HepG2 (cell line): ENCODE results near the gene TUBA4B. TPM values are rescaled to one million over a fixed set of nuclear protein-coding genes. Genes with fewer than 3 reads are reported as not detected.

Experiments
- GABPA ChIP-seq, 2 experiments: IDR thresholded peaks; 2 replicates each; pipeline ENCODE4 v1.6.1; 2011 to 2016; ENCODE audit warnings: low read depth in 2 of 2, low read length in 1 of 2, missing biosample characterization in 1 of 2, missing genetic modification characterization in 1 of 2
- ISL2 ChIP-seq: sonication (generic); formaldehyde crosslinking; IDR thresholded peaks from 2 replicates; pipeline ENCODE4 v1.5.0; 2020; ENCODE audit warnings: missing genetic modification reagents
- NR2F6 ChIP-seq, 2 experiments: IDR thresholded peaks; 2 replicates each; pipeline ENCODE4 v1.6.1; 2016; ENCODE audit warnings: antibody characterized with exemption in 1 of 2, mild to moderate bottlenecking in 1 of 2
- NR3C1 ChIP-seq: sonication (generic); formaldehyde crosslinking; IDR thresholded peaks from 2 replicates; pipeline ENCODE4 v1.4.0; 2020; ENCODE audit warnings: missing genetic modification reagents
- POGZ ChIP-seq: sonication (generic); formaldehyde crosslinking; IDR thresholded peaks from 2 replicates; pipeline ENCODE4 v1.4.0; 2020; ENCODE audit warnings: mild to moderate bottlenecking, missing genetic modification reagents
- SMAD3 ChIP-seq: sonication (generic); formaldehyde crosslinking; IDR thresholded peaks from 2 replicates; pipeline ENCODE4 v1.4.0; 2020; ENCODE audit warnings: missing genetic modification reagents
- ZBTB42 ChIP-seq: sonication (generic); formaldehyde crosslinking; IDR thresholded peaks from 2 replicates; pipeline ENCODE4 v1.5.0; 2020; ENCODE audit warnings: mild to moderate bottlenecking, missing genetic modification reagents
- ZNF441 ChIP-seq: sonication (generic); formaldehyde crosslinking; IDR thresholded peaks from 2 replicates; pipeline ENCODE4 v1.7.0; 2021; ENCODE audit warnings: missing genetic modification reagents, borderline replicate concordance
- ZNF780A ChIP-seq: sonication (generic); formaldehyde crosslinking; IDR thresholded peaks from 2 replicates; pipeline ENCODE4 v1.8.0; 2022; ENCODE audit warnings: mild to moderate bottlenecking, missing genetic modification reagents, moderate library complexity
- polyA plus RNA-seq, 8 experiments: library from polyadenylated mRNA; depleted of rRNA in 3 of 8; stranded (reverse) in 7 of 8; unstranded in 1 of 8; fragments of >200 nt; fragmentation: Illumina TruSeq in 4 of 8; extraction: Trizol in 4 of 8; gene quantifications; 2 replicates each; pipeline versions ENCODE4 v1.2.1 to v1.2.3, GENCODE V29; 2011 to 2016; ENCODE audit warnings: low read depth in 4 of 8, missing spikeins in 1 of 8, mixed read lengths in 1 of 8; ENCODE audit not compliant: insufficient read depth in 1 of 8
- total RNA-seq, 5 experiments: library from RNA; depleted of rRNA; stranded (reverse); fragments of >200 nt; fragmentation: Illumina TruSeq; extraction: Trizol; gene quantifications; 2 replicates each; pipeline ENCODE4 v1.2.3, GENCODE V29; 2016; ENCODE audit warnings: low read depth in 1 of 5
- TF ChIP-seq, protein P1 (sequence below): sonication (generic); formaldehyde crosslinking; IDR thresholded peaks from 2 replicates; pipeline ENCODE4 v1.4.0; 2020; ENCODE audit warnings: mild to moderate bottlenecking, missing genetic modification reagents, borderline replicate concordance
- TF ChIP-seq, protein P2 (sequence below): sonication (generic); formaldehyde crosslinking; IDR thresholded peaks from 2 replicates; pipeline ENCODE4 v1.5.1; 2020; ENCODE audit warnings: missing genetic modification reagents, mild to moderate bottlenecking, borderline replicate concordance
- TF ChIP-seq, protein P3 (sequence below): sonication (generic); formaldehyde crosslinking; IDR thresholded peaks from 2 replicates; pipeline ENCODE4 v1.4.0; 2020; ENCODE audit warnings: mild to moderate bottlenecking, missing genetic modification reagents
- TF ChIP-seq, protein P4 (sequence below): sonication (generic); formaldehyde crosslinking; IDR thresholded peaks from 2 replicates; pipeline ENCODE4 v1.4.0; 2020; ENCODE audit warnings: missing genetic modification reagents

Gene TUBA4B
- total and polyA plus RNA-seq, 2 of the 13 experiments (the other 11 are each of a cell fraction or from before 2014, with no cell fraction given), result 0.18 to 0.22 TPM

DNA sequence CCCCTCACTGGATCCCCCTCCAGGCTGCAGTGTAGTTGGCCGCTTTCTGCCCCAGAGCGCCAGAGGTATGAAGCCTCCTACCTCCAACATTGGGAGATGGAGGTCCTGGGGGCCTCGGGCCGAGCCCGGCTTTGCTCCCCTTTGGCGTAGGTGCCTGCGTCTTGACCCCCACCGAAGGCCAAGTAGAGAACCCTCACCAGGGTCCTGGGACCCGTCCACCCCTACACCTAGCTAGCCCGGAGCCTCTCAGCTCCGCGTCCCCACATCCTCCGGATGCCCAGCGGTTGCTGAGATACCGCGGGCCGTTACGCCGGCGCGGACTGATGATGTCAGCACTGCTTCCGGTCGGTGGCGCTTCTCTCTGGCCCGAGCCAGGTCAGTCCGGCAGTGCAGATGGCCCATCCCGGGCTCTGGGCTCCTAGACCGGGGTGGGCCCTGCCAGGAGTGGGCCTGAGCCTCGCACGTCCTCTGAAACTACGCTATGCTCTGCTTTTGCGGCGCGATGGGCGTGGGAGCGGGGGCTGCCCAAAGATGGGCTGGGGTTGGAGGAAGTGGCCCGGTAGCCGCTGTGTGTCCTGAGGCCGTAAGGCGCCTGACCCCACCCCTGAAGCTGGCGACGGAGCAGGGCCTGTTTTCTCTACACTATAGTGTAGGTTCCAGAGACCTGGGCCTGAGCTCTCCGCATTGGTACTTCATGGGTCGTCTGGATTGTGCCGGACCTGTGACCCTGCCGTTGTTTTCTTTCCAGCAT lies 7.7 kb upstream of the TUBA4B start, which contains the start of the genes GLB1L and STK16 (continued):
- TF ChIP-seq, protein P1, sequence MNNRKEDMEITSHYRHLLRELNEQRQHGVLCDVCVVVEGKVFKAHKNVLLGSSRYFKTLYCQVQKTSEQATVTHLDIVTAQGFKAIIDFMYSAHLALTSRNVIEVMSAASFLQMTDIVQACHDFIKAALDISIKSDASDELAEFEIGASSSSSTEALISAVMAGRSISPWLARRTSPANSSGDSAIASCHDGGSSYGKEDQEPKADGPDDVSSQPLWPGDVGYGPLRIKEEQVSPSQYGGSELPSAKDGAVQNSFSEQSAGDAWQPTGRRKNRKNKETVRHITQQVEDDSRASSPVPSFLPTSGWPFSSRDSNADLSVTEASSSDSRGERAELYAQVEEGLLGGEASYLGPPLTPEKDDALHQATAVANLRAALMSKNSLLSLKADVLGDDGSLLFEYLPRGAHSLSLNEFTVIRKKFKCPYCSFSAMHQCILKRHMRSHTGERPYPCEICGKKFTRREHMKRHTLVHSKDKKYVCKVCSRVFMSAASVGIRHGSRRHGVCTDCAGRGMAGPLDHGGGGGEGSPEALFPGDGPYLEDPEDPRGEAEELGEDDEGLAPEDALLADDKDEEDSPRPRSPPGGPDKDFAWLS (CRISPR knock-in tag), result no peak
- TF ChIP-seq NR2F6 (IDR thresholded peaks at IDR 0.05) (peak; percentile 55; the same call in 1 of the 2 replicates), NR2F6 (CRISPR knock-in tag; IDR thresholded peaks at IDR 0.05) (peak; percentile 44; the same call in 1 of the 2 replicates), ZNF780A (CRISPR knock-in tag) (no peak), ZNF441 (CRISPR knock-in tag) (no peak), SMAD3 (CRISPR knock-in tag) (peak; percentile 97), POGZ (peak; percentile 94), ISL2 (CRISPR knock-in tag) (peak; percentile 84), NR3C1 (no peak), ZBTB42 (CRISPR knock-in tag) (no peak; the same call in 1 of the 2 replicates), GABPA (IDR thresholded peaks at IDR 0.05; ENCODE audit: low read depth, low read length) (no peak), GABPA (CRISPR knock-in tag; IDR thresholded peaks at IDR 0.05; ENCODE audit: low read depth) (peak; percentile 99)
- TF ChIP-seq, protein P2, sequence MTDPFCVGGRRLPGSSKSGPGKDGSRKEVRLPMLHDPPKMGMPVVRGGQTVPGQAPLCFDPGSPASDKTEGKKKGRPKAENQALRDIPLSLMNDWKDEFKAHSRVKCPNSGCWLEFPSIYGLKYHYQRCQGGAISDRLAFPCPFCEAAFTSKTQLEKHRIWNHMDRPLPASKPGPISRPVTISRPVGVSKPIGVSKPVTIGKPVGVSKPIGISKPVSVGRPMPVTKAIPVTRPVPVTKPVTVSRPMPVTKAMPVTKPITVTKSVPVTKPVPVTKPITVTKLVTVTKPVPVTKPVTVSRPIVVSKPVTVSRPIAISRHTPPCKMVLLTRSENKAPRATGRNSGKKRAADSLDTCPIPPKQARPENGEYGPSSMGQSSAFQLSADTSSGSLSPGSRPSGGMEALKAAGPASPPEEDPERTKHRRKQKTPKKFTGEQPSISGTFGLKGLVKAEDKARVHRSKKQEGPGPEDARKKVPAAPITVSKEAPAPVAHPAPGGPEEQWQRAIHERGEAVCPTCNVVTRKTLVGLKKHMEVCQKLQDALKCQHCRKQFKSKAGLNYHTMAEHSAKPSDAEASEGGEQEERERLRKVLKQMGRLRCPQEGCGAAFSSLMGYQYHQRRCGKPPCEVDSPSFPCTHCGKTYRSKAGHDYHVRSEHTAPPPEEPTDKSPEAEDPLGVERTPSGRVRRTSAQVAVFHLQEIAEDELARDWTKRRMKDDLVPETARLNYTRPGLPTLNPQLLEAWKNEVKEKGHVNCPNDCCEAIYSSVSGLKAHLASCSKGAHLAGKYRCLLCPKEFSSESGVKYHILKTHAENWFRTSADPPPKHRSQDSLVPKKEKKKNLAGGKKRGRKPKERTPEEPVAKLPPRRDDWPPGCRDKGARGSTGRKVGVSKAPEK, result peak; percentile 91; the same call in 1 of the 2 replicates
- TF ChIP-seq, protein P3, sequence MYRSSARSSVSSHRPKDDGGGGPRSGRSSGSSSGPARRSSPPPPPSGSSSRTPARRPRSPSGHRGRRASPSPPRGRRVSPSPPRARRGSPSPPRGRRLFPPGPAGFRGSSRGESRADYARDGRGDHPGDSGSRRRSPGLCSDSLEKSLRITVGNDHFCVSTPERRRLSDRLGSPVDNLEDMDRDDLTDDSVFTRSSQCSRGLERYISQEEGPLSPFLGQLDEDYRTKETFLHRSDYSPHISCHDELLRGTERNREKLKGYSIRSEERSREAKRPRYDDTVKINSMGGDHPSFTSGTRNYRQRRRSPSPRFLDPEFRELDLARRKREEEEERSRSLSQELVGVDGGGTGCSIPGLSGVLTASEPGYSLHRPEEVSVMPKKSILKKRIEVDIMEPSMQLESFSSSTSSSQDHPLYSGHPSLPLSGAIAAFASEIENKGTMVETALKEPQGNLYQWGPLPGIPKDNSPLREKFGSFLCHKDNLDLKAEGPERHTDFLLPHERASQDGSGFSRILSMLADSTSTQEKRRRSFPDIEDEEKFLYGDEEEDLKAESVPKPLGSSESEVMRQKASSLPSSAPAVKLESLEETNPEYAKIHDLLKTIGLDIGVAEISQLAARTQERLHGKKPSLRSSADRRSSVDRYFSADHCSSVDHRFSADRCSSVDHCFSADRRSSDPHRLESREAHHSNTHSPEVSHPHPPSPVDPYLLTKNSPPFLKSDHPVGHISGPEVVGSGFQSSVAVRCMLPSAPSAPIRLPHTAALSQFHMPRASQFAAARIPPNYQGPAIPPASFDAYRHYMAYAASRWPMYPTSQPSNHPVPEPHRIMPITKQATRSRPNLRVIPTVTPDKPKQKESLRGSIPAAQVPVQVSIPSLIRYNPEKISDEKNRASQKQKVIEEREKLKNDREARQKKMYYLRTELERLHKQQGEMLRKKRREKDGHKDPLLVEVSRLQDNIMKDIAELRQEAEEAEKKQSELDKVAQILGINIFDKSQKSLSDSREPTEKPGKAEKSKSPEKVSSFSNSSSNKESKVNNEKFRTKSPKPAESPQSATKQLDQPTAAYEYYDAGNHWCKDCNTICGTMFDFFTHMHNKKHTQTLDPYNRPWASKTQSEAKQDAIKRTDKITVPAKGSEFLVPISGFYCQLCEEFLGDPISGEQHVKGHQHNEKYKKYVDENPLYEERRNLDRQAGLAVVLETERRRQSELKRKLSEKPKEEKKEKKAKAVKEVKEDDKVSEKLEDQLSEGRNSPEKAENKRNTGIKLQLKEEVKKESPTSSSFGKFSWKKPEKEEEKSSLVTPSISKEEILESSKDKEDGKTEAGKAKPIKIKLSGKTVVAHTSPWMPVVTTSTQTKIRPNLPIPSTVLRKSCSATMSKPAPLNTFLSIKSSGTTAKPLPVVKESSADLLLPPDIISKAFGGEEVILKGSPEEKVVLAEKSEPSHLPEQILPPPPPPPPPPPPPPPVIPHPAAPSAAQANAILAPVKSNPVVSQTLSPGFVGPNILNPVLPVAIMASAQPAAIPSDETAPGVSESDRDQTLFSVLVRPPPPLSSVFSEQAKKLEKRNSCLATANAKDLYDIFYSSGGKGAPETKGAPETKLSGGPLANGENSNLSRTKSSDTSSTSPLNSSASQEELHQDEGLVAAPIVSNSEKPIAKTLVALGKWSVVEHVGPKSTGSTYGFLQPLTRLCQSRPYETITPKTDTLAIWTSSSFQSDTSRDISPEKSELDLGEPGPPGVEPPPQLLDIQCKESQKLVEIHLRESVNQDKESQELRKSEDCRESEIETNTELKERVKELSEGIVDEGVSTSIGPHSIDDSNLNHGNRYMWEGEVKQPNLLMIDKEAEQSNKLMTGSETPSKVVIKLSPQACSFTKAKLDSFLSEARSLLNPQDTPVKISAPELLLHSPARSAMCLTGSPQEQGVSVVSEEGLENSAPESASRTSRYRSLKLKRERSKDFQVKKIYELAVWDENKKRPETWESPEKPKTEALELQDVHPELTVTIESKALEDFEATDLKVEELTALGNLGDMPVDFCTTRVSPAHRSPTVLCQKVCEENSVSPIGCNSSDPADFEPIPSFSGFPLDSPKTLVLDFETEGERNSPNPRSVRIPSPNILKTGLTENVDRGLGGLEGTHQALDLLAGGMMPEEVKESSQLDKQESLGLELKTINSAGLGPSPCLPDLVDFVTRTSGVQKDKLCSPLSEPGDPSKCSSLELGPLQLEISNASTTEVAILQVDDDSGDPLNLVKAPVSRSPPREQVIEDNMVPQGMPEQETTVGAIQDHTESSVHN (CRISPR knock-in tag), result peak; percentile 95
- TF ChIP-seq, protein P4, sequence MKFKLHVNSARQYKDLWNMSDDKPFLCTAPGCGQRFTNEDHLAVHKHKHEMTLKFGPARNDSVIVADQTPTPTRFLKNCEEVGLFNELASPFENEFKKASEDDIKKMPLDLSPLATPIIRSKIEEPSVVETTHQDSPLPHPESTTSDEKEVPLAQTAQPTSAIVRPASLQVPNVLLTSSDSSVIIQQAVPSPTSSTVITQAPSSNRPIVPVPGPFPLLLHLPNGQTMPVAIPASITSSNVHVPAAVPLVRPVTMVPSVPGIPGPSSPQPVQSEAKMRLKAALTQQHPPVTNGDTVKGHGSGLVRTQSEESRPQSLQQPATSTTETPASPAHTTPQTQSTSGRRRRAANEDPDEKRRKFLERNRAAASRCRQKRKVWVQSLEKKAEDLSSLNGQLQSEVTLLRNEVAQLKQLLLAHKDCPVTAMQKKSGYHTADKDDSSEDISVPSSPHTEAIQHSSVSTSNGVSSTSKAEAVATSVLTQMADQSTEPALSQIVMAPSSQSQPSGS (CRISPR knock-in tag), result peak; percentile 82; the same call in 1 of the 2 replicates
